ENCODE data around the gene CCDC88C.

Gene CCDC88C

DNA sequence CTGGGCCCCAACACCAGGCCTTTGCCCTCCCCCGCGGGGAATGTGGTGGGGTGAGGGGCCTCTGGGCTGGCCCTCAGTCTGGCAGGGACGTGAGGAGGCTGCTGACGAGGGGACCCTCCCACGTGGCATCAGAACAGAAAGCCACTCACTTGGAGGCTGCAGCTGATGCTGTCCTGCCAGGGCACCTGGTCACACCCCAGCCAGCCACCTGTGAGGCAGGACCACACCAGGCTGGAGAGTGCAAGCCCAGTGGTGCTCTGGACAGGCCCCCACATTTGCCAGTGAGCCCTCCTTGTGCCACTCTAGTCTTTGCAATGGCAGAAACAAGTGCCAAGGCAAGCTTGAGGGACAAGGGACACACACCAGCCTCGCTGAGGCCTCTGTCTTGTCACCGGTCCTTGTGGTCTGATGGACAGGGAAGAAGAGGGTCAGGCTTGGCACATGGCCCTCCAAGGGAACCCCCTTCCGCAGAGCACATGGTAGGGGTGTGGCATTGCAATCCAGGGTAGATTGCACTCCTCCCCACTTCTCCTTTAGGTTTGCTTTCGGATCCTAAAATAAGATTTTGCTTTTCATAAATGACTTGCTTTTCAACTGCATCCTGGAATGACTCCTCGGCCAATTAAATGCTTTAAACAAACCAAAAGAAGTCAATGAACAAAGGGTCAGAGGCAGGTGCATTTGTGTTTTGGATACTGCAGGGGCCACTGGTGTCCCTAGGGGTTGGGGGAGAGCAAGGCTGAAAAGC is 53.7 kb downstream of the CCDC88C start:
- no peak for DNase-seq

DNA sequence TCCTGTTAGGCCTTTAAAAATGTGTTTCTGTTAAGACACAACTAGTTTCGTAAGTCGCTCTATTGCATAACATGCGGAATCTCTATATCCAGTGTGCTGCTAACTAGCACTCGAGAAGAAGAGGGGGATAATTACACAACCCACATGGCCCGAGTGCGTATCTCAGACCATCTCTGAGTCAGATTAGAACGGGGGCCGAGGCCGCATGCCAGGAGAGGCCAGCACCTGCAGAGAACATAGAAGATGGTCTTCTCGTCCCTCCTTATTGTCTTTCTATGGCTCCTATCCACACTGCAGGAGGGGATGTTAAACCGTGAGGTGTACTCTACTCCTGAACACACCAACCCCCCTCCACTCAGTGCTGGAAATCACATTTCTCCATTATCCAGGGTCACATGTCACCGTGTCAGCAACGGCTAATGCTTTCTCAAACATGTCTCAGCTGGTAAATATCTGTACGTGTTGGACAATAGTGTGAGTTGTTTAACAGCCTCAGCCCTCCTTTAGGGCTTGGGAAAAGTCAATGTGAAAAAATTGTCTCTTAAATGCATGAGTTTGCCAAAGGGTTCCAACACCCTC is 56.3 kb downstream of the CCDC88C start:
- DNase-seq, result no peak

DNA sequence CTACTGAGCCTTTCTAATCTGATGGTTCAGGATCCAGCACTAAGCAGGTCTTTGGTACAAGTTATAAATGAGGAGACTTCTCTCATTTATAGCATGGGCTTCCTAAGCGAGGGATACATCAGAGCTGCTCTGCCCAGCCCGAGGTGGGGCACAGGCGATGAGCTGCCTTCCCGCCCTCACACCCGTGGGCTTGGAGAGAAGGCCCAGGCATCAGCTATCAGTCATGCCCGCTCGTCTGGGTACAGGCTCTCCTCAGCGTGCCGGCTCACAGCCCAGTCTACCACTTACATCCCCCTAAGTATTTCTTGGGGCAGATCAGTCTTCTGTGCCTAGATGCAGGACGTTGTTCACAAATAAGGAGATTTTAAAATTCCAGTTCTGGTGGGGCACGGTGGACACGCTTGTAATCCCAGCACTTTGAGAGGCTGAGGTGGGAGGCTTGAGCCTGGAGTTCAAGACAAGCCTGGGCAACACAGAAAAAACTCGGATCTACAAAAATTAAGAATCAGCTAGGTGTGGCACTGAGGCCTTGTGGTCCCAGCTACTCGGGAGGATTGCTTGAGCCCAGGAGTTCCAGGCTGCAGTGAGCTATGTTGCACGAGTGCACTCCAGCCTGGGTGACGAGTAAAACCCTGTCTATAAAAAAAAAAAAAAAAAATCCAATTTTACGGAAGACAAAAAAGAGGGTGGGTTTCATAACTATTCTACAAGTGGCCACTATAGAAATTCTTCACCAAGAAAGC is 57.0 kb downstream of the CCDC88C start:
- DNase-seq, result no peak

DNA sequence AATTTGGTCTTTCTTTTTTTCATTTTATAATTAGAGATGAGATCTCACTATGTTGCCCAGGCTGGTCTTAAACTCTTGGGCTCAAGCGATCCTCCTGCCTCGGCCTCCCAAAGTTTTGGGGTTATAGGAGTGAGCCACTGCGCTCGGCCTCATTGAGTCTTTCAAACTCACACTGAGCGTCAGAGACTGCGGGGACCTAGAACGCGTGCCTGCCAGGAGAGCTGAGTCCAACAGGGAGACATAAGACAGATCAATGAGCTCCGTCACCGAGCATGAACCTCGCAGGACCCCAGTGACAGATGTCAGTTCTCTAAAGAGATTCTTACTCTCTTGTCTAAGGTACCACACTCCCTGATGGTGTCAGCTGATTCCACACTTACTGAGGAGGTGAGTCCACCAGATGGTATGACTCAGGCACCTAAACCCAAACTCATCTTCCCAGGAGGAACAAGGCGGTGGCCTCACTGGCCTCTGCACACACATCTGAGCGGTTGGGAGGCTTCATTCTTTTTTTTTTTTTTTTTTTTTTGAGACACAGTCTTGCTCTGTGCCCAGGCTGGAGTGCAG is 58.9 kb downstream of the CCDC88C start:
- DNase-seq, result no peak

DNA sequence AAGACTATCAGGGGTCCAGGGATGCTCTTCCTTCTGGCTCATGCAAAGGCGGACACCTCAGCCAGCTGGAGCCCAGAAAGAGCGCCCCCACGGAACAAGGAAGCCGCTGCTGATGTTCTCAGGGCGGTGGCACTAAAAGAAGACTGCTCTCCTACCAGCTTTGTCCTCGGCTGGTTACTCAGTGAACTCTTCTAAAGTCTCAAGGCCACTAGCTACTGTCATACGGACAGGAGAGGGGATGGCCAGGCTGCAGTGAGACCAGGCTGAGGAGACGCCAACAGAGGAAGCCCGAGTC is 59.6 kb downstream of the CCDC88C start:
- no peak for DNase-seq

DNA sequence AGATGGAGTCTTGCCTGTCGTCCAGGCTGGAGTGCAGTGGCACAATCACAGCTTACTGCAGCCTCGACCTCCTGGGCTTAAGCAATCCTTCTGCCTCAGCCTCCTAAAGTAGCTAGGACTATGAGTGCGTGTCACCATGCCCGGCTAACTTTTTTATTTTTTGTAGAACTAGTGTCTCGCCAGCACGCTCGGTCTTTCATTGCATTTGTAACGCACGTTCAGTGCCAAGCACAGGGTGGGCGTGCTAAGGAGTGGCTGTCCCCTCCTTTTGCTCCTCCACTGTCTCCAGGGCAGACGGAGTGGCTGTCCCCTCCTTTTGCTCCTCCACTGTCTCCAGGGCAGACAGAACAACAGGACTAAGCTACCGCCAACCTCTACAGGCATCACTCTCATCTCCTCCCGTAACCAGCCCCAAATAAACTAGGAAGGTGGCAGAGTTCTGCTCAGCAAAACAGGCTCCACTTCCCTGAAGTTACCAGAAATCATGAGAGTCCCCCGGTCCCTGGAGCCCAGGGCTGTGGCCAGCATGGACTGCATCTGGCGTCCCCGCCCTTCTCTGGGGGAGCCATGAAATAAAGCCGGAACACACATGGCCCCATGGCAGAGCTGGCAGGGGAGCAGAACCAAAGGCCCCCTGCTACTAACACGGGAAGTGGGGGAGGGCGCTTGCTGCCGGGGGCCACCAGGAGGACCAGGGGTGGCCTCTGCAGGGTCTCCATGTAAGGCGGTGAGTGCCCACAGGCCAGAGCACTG is 60.2 kb downstream of the CCDC88C start:
- DNase-seq, result no peak

DNA sequence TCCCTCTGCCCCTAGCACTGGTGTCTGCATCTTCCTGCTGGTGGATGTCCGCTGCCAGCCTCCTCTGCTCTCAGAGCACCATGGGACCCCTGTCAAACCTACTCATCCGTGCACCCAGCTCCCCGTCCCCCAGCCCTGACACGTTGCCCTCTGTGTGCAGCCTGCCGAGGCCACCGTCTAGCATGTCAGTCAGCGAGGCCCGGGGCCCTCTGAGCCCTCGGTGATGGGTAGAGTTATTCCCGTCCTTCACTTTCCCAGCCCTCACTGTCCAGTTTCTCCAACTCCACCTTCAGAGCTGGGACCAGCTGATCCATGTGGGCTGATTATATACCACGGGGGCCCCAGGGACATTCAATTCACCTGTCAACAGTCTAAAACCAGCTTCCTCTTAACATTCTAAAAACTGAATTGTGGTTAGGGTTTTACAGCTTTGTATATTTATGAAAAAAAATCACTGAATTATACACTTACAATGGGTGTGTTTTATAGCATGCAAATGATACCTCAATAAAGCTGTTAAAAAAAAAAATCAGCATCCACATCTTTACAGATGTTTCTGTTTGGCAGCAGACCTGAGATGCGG is 61.3 kb downstream of the CCDC88C start:
- DNase-seq, result no peak

DNA sequence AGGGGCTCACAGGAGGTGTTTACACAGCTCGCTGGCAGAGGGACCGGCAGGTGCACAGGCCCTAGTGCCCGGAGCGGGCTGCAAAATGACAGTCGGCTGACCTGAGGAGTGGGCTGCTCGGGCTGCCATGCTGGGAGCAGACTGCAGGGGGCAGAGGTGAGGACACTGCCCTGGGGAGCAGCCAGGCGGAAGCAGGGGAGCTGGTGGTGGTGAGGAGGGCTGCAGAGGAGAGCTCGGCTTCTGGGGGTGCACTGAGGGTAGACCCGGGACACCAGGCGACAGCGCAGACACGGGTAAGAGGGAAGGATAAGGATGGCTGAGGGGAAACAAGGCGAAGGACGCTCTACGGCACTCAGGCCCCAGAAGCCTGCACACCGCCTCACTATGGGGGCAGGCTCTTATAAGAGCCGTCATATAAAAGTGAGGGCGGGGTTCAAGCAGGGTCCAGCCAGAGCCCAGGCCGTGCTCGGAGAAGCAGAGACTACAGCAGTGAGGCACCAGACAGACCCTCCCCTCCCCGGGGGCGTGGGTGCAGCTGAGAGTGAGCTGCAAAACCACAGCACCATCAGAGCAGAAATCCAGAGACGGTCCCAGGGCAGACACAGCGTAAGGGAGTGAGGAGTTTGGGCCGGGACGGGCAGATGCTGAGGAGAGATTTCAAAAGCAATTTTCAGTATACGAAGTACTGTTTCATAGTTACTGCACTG is 62.5 kb downstream of the CCDC88C start:
- DNase-seq, result peak; percentile 67

DNA sequence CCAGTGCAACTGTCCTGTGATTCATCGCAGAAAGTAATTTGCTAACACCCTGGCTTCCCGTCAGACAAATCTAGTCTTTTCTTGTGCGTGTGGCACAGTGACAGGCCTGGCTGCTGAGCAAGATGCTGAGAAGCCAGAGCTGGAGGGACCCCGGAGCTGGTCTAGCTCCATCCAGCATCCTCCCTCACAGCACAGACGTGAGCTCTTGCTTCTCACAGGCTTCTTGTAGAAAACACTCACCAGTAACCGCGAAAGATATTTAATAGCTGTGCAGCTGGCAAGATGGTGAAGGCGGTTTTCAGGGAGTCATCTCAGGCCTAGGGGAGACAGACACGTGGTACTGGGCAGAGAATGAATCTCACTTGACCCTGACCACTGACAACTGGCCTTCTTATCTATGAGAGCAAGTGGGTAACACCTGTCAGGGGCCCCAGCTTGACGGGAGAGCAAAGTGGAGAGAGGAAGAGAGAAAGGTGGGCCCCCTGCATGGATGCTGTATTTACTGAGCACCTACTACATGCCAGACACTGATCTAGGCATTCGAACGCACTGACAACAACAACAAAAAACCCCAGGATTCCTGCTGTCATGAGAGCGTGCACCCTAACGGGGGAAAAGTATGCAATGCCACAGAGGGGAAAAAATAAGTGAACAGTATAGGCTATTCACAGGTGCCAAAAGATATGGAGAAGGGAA is 63.3 kb downstream of the CCDC88C start:
- DNase-seq, result no peak

DNA sequence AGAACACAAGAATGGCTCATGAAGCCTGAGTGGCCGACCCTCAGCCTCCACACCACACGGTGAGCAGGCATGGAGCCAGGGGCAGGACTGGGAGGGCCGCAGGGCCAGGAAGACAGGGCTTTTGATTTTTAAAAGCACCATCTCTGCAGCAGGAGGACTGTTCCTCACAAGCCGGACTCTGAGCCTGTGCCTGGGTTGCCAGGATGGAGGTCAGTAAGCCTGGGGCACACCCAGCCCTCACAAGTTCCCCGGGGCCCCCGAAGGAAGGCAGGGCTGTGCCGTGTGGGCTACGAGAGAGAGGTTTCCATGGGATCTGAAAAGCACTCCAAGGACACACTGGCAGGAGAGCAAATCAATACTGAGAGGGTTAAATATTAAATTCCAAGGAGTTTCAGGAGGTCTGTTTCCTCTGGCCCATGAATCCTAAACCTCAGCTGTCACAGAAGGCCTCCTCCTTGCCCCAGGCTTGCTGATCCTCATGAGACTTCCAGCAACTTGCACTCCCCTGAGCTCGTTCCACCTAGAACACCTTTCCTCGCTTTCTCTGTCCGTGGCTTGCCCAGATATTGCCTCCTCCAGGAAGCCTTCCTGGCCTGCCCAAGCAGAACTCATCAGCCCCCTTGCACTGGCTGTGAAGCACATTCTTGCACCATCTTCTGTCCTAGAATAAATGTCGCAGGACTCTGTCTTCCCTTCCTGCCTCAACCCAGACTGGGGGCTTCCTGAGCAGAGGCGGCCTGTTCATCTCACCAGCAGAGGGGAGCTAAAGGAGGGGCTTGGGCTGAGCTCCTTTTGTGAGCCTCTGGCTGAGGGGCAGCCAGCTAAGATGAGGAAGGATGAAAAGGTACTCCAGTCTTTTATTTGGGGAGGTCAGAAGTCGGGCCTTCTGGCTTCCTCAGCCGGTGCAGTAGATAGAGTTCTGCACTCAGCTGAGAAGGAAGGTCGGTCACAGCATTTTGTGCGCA is 64.6 kb downstream of the CCDC88C start:
- no peak for DNase-seq

DNA sequence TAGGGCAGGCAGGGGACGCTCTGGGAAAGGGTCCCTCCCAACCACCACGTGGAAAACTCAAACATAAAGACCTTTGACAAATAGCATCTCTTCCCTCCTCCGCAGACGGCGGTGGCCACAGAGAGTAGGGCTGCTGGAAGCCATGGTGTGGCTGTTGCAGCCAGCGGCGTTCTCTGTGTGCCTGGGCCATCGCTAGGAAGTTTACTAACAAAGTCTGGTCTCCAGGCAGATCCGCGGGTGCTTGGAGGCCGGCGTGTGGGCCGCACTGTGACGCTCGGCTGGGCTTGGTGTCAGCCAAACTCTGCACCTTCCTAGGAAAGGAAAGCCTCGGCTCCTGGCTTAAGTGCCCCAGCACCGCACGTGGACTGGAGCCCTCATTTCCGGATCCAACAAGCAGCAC is 65.6 kb downstream of the CCDC88C start:
- no peak for DNase-seq

DNA sequence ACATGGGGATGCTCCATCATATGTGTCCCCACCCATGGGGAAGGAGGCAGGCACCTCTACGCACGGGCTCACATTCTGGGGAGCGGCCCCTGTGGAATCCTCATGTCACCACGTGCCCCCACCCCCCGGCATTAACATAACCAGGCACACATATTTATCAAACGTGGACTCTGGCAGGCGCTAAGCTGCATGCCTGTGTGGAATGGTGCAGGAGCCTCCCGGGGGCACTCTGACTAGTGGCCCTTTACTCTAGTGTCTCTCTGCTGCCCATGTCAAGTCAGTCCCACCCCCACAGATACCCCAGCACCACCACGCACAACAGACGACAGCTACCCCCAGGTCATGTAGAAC is 66.1 kb downstream of the CCDC88C start:
- no peak for DNase-seq

DNA sequence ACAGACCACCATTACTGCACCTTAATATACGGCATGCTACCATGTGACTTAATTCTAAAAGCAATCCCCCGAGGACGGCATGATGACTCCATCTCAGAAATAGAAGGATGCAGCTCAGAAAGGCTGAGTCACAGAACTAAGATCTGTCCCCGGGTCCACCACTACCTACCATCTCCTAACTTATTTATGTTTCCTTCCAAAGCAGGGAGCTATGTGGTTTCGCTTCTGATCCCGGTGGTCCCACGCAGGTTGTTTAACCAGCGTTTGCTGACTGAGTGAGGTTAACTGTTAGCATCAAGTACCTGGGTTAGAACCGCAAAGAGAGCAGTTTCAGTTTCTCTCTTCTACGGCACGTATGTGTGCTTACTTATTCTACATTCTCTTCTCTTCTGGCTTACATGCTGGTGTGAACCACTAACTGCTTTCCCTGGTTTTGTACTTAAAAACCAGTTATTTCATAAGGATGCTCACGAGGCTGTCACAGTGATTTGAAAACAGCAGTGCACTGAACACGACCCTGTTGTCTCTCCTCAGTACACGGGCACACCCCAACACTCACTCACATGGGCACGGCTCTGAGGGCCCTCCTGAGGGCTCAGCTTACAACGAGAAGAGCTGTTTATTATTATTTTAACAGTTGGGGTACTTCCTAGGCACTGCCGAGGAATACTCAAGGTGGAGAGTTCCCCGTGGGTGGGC is 66.7 kb downstream of the CCDC88C start:
- DNase-seq, result peak; percentile 78

DNA sequence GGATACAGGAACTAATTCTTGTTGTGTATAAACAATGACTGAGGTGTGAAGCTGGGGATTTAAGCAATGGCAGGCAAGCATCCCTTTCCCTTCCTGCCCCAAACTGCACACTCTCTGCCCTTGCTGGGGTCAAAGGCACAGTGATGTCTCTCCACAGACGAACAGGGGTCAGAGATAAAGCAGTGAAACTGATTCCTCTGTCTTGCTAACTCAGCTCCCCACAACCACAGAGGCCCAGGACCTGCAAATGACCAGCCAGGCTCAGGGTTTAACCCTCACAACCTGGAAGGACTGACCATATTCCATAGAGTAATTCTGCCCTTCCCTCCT is 67.2 kb downstream of the CCDC88C start:
- peak; percentile 25 for DNase-seq

DNA sequence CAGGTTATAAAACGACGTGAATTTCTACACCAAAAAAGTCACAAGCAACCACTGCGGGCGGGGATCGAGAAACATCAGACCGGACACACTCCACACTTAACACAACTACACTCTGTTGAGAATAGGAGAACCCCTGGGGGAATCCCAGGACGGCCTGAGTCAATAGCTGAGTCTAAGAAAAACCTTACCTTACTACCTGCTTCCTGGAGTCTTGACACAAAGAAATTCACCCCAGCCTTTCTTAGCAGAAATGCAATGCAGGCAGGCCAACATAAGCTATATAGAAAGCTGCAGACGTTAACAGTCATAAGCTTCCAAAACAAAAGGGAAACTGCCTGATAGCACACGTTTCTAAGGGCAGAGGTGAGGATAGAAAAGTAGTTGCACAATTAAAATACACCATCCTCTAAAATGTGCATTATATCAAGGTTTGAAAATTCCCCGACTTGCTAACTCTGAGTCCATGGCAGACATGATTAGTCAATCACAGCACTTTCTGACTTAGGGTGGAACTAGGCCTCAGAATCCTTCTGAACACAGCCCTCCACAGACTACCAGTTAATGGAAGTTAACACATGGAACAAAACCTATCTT is 68.0 kb downstream of the CCDC88C start:
- DNase-seq, result peak; percentile 81

DNA sequence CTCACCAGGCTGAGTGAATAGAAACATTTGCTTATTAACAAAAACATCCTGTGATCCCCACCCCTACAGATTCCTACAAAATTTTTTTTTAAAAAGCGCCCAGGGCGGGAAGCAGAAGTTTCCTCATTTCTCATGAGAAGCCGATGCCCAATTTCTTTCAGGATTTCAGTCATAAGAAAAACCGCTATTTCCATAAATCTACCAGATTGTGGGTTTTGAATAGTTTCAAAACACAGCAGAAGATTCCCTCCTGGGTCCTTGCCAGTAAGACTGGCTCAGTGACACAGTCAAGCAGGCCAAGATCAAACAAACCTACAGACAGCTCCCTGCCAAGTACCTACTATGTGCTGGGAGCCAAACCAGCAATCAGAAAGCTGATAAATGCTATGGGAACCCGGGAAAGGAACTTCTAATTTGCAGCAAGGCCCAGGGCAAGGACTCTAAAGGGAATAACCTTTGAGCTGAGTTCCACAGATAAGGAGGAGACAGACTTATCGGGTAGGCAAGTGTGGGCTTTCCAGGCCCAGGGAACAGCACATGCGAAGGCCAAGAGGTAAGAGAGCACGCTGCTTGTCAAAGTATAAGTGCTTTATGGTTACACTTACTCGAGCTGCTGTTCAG is 68.7 kb downstream of the CCDC88C start:
- peak; percentile 34 for DNase-seq

DNA sequence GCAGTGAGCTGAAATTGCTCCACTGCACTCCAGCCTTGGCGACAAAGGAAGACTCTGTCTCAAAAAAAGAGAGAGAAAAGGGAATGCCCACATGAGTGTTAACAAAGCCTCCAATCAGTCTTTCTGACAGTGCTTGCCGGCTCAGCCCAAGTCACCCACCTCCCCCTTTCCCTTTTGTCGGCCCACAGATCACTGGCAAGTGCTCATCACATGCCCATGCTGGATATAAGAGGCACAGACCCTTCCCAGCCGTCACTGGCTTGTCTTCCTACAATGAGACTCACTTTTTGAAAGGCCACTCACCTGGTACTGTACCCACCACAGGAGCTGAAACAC is 70.8 kb downstream of the CCDC88C start:
- DNase-seq, result no peak

DNA sequence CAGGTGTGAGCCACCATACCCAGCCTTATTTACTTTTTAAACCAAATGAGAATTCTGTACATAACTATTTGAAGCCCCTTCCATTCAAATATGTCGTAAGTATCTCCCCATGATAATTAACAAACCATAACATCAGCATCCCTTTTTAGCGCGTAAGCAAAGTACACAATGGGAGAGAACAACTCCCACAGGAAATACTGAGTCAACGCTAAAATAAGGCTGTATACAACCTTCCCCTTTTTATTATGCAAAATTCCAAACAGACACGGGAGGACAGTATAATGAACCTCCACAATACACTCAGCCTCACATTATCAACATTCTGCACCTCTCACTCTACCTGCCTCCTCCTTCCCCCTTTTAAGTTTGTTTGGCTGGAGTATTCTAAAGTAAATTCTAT is 73.5 kb downstream of the CCDC88C start:
- no peak for DNase-seq

DNA sequence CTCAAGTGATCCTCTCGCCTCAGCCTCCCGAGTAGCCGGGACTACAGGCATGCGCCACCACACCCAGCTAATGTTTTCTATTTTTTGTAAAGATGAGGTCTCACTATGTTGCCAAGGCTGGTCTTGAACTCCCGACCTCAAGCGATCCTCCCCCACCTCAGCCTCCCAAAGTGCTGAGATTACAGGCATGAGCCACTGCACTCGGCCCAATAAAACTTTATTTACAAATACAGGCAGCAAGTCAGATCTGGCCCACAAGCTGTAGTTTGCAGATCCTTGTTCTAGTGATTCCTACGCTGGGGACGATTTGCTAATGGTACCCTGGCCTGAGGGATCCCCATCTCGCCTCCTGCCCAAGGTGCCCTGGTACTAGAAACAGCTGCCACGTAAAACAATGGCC is 74.6 kb downstream of the CCDC88C start:
- no peak for DNase-seq
